Adipose tissue (tissue), 3 donors: Measurements from ENCODE around the gene MTHFSD. TPM values are rescaled to one million over a fixed set of nuclear protein-coding genes. Genes with fewer than 3 reads are reported as not detected.

ENCODE experiments used
- H3K27ac ChIP-seq: one replicate; pipeline ENCODE4 v1.5.1; 2013; ENCODE audit warnings: low read depth, low read length
- WGBS, 3 donors: extraction: QIAGEN DNeasy Blood & Tissue Kit; methylation state at CpG; one replicate each; pipeline ENCODE4 v1.1.7; 2013; 5-methylcytosine and 5-hydroxymethylcytosine counted together
- polyA plus RNA-seq, 3 donors: library from polyadenylated mRNA; stranded (reverse); fragments of 200-250 nt; gene quantifications; one replicate each; pipeline ENCODE4 v1.2.3, GENCODE V29; 2013
- donor health status: healthy with polysubstance abuse.
- donor health status: Bipolar disorder and iron deficiency.
- donor health status: healthy.

MTHFSD gene
- polyA plus RNA-seq, 3 donors, result 6.1 to 7.3 (median 7.1) TPM

- no peak overlapping the region for H3K27ac ChIP-seq
- WGBS, 3 donors, result 86 to 91% (median 86%) methylated on average over 16 of the region's 16 CpGs
These were observed 32.4 kb downstream of the MTHFSD start for GRCh38 chr16:86522634-86523033.

GRCh38 chr16:86521236-86522197, 33.5 kb downstream of the MTHFSD start:
- H3K27ac ChIP-seq, result no peak overlapping the region
- 67 to 77% (median 72%) methylated on average over 35 of the region's 35 CpGs for WGBS, 3 donors

GRCh38 chr16:86520317-86521210, 34.5 kb downstream of the MTHFSD start:
- 38 to 46% (median 38%) methylated on average over 30 of the region's 30 CpGs for WGBS, 3 donors
- H3K27ac ChIP-seq, result no peak overlapping the region

- 11 to 24% (median 17%) methylated on average over 31 of the region's 31 CpGs for WGBS, 3 donors
- H3K27ac ChIP-seq, result no peak overlapping the region
These were observed 35.3 kb downstream of the MTHFSD start for GRCh38 chr16:86519649-86520316.

GRCh38 chr16:86519007-86519648, 35.9 kb downstream of the MTHFSD start:
- WGBS, 3 donors, result 85 to 92% (median 88%) methylated on average over 16 of the region's 16 CpGs
- H3K27ac ChIP-seq, result no peak overlapping the region

- 20 to 24% (median 23%) methylated on average over 17 of the region's 17 CpGs for WGBS, 3 donors
- H3K27ac ChIP-seq, result no peak overlapping the region
These were observed 37.3 kb downstream of the MTHFSD start for GRCh38 chr16:86517652-86518258.

GRCh38 chr16:86517033-86517432, 38.0 kb downstream of the MTHFSD start:
- H3K27ac ChIP-seq, result no peak overlapping the region
- 51 to 68% (median 60%) methylated on average over 9 of the region's 9 CpGs for WGBS, 3 donors

- 12 to 53% (median 52%) methylated on average over 28 to 29 of the region's 29 CpGs for WGBS, 3 donors
- no peak overlapping the region for H3K27ac ChIP-seq
These were observed 38.4 kb downstream of the MTHFSD start for GRCh38 chr16:86516623-86517003.

- no peak overlapping the region for H3K27ac ChIP-seq
- 10 to 30% (median 28%) methylated on average over 61 to 64 of the region's 64 CpGs for WGBS, 3 donors
These were observed 39.0 kb downstream of the MTHFSD start for GRCh38 chr16:86515777-86516622.

GRCh38 chr16:86515413-86515776, 39.6 kb downstream of the MTHFSD start:
- 24 to 47% (median 41%) methylated on average over 27 to 29 of the region's 29 CpGs for WGBS, 3 donors
- H3K27ac ChIP-seq, result no peak overlapping the region

GRCh38 chr16:86514481-86515376, 40.3 kb downstream of the MTHFSD start:
- H3K27ac ChIP-seq, result no peak overlapping the region
- 21 to 57% (median 54%) methylated on average over 18 of the region's 18 CpGs for WGBS, 3 donors

- 38 to 64% (median 57%) methylated on average over 35 of the region's 35 CpGs for WGBS, 3 donors
- H3K27ac ChIP-seq, result no peak overlapping the region
These were observed 41.4 kb downstream of the MTHFSD start for GRCh38 chr16:86513471-86514277.

- 19 to 54% (median 48%) methylated on average over 29 of the region's 29 CpGs for WGBS, 3 donors
- no peak overlapping the region for H3K27ac ChIP-seq
These were observed 42.1 kb downstream of the MTHFSD start for GRCh38 chr16:86512860-86513470.

GRCh38 chr16:86512301-86512859, 42.7 kb downstream of the MTHFSD start:
- WGBS, 3 donors, result 40 to 45% (median 41%) methylated on average over 21 to 24 of the region's 24 CpGs
- no peak overlapping the region for H3K27ac ChIP-seq
